ENCODE results near the gene SYT3. TPM values are rescaled to one million over a fixed set of nuclear protein-coding genes. Genes with fewer than 3 reads are reported as not detected.
"Not testable (repeated sequence)": the region's sequence is repeated elsewhere in the genome, so short reads cannot be mapped to it uniquely, and the experiment has no call there.

SYT3 gene
- polyA plus RNA-seq, 3 donors: not detected

DNA sequence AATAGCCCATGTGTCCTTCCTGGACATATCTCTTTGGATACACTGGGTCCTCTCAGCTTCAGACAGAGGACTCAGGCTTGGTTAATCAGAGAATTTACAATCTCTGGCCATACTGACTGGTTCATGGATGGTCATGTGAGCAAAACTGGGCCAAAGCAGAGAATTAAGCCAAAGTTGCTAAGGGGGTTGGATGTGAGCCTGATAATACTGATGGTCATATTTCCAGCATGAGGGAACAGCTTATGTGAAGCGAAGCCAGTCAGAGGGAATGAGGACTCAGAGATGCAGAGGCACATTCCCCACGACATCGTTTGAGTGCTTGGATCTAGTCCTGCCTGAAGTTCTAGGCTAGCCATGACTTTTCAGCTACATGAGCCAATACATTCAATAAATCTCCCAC is 49.5 kb downstream of the SYT3 start:
- no peaks in the 10 kb centered on the region for H3K36me3 Mint-ChIP-seq
- Histone ChIP-seq H3K27ac (ENCODE audit: low read depth in 1 of 2, low read length in 2 of 2) (no peak overlapping the region), H3K4me2 (replicated peaks; ENCODE audit: extremely low read depth, low read length, poor library complexity, severe bottlenecking) (no peak overlapping the region), H3K9me3 (replicated peaks in 1 of 2; ENCODE audit: control insufficient read depth in 1 of 2, insufficient read depth in 1 of 2, low read length in 2 of 2) (no peaks in the 10 kb centered on the region), H2AFZ (ENCODE audit: insufficient read depth, low read depth, low read length, poor library complexity, severe bottlenecking) (no peak overlapping the region), H3K36me3 (replicated peaks in 1 of 2; ENCODE audit: control insufficient read depth in 1 of 2, insufficient read depth in 2 of 2, low read length in 2 of 2) (no peaks in the 10 kb centered on the region), H3K4me1 (ENCODE audit: control insufficient read depth in 1 of 2, insufficient read depth in 2 of 2, low read length in 2 of 2) (no peaks in the 10 kb centered on the region), H3K4me3 (replicated peaks in 1 of 3; ENCODE audit: low read depth in 2 of 3, low read length in 3 of 3) (no peak overlapping the region), H3K79me2 (ENCODE audit: insufficient read depth, low read length) (no peaks in the 10 kb centered on the region), H3K27me3 (ENCODE audit: control insufficient read depth in 2 of 2, insufficient read depth in 2 of 2, low read length in 2 of 2) (no peaks in the 10 kb centered on the region), H4K20me1 (ENCODE audit: insufficient read depth, low read length) (no peaks in the 10 kb centered on the region), H3K9ac (ENCODE audit: insufficient read depth, low read length, poor library complexity, severe bottlenecking) (no peak overlapping the region)
- no peaks in the 10 kb centered on the region for H3K4me1 Mint-ChIP-seq
- TF ChIP-seq, protein P1, sequence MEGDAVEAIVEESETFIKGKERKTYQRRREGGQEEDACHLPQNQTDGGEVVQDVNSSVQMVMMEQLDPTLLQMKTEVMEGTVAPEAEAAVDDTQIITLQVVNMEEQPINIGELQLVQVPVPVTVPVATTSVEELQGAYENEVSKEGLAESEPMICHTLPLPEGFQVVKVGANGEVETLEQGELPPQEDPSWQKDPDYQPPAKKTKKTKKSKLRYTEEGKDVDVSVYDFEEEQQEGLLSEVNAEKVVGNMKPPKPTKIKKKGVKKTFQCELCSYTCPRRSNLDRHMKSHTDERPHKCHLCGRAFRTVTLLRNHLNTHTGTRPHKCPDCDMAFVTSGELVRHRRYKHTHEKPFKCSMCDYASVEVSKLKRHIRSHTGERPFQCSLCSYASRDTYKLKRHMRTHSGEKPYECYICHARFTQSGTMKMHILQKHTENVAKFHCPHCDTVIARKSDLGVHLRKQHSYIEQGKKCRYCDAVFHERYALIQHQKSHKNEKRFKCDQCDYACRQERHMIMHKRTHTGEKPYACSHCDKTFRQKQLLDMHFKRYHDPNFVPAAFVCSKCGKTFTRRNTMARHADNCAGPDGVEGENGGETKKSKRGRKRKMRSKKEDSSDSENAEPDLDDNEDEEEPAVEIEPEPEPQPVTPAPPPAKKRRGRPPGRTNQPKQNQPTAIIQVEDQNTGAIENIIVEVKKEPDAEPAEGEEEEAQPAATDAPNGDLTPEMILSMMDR (IDR thresholded peaks at IDR 0.05): no peak
- H3K27me3 Mint-ChIP-seq (ENCODE audit: low read depth in 3 of 3): peaks cover 4 to 17% (median 11%) of the 10 kb centered on the region in 3 donors
- 97% methylated on average over 3 of the region's 3 CpGs for WGBS (ENCODE audit: insufficient coverage)
- H3K27ac Mint-ChIP-seq: no peak overlapping the region
- H3K9me3 Mint-ChIP-seq: peaks cover 0 to 6% (median 3%) of the 10 kb centered on the region in 7 donors
- no peak overlapping the region for H3K4me3 Mint-ChIP-seq
- no peak for DNase-seq
- intact Hi-C loops (cut with micrococcal nuclease): no loop called here

DNA sequence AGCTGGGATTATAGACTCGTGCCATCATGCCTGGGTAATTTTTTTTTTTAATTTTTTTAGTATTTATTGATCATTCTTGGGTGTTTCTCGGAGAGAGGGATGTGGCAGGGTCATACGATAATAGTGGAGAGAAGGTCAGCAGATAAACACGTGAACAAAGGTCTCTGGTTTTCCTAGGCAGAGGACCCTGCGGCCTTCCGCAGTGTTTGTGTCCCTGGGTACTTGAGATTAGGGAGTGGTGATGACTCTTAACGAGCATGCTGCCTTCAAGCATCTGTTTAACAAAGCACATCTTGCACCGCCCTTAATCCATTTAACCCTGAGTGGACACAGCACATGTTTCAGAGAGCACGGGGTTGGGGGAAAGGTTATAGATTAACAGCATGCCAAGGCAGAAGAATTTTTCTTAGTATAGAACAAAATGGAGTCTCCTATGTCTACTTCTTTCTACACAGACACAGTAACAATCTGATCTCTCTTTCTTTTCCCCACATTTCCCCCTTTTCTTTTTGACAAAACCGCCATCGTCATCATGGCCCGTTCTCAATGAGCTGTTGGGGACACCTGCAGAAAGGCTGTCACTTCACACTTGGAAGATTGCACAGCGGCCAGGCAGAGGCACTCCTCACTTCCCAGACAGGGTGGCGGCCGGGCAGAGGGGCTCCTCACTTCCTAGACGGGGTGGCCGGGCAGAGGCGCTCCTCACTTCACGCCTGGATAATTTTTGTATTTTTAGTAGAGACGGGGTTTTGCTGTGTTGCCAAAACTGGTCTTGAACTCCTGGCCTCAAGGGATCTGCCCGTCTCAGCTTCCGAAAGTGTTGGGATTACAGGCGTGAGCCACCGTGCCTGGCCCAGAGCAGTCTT is 57.7 kb downstream of the SYT3 start:
- H3K79me2 ChIP-seq (ENCODE audit: insufficient read depth, low read length); H4K20me1 ChIP-seq (ENCODE audit: insufficient read depth, low read length); H3K4me1 ChIP-seq (ENCODE audit: control insufficient read depth in 1 of 2, insufficient read depth in 2 of 2, low read length in 2 of 2); H3K27me3 ChIP-seq (ENCODE audit: control insufficient read depth in 2 of 2, insufficient read depth in 2 of 2, low read length in 2 of 2); DNase-seq; H2AFZ ChIP-seq (ENCODE audit: insufficient read depth, low read depth, low read length, poor library complexity, severe bottlenecking); H3K4me3 Mint-ChIP-seq; H3K9ac ChIP-seq (ENCODE audit: insufficient read depth, low read length, poor library complexity, severe bottlenecking); H3K9me3 Mint-ChIP-seq; H3K4me2 ChIP-seq (replicated peaks; ENCODE audit: extremely low read depth, low read length, poor library complexity, severe bottlenecking); H3K27ac ChIP-seq (ENCODE audit: low read depth in 1 of 2, low read length in 2 of 2); H3K4me1 Mint-ChIP-seq; H3K4me3 ChIP-seq (replicated peaks in 1 of 3; ENCODE audit: low read depth in 2 of 3, low read length in 3 of 3); intact Hi-C loops (cut with micrococcal nuclease); H3K36me3 Mint-ChIP-seq; H3K9me3 ChIP-seq (replicated peaks in 1 of 2; ENCODE audit: control insufficient read depth in 1 of 2, insufficient read depth in 1 of 2, low read length in 2 of 2); H3K36me3 ChIP-seq (replicated peaks in 1 of 2; ENCODE audit: control insufficient read depth in 1 of 2, insufficient read depth in 2 of 2, low read length in 2 of 2): not testable (repeated sequence)
- 95% methylated on average over 11 of the region's 24 CpGs for WGBS (ENCODE audit: insufficient coverage)
- Mint-ChIP-seq H3K27me3 (ENCODE audit: low read depth in 3 of 3) (peaks cover 6 to 11% (median 11%) of the 10 kb centered on the region in 3 donors), H3K27ac (peak overlapping the region in 1 of 7 donors; percentile 79)
